HG02571 (cell line): ENCODE results near the gene FHIT.

Experiments
- ATAC-seq: cut with Tn5 transposase; IDR thresholded peaks from one replicate; pipeline ENCODE4 v1.9.1; 2021; ENCODE audit warnings: mild to moderate bottlenecking, moderate library complexity; ENCODE audit not compliant: unreplicated experiment

Gene FHIT

GRCh38 chr3:60198179-60198720 lies 1053.0 kb downstream of the FHIT start:
- no peak for ATAC-seq

DNA sequence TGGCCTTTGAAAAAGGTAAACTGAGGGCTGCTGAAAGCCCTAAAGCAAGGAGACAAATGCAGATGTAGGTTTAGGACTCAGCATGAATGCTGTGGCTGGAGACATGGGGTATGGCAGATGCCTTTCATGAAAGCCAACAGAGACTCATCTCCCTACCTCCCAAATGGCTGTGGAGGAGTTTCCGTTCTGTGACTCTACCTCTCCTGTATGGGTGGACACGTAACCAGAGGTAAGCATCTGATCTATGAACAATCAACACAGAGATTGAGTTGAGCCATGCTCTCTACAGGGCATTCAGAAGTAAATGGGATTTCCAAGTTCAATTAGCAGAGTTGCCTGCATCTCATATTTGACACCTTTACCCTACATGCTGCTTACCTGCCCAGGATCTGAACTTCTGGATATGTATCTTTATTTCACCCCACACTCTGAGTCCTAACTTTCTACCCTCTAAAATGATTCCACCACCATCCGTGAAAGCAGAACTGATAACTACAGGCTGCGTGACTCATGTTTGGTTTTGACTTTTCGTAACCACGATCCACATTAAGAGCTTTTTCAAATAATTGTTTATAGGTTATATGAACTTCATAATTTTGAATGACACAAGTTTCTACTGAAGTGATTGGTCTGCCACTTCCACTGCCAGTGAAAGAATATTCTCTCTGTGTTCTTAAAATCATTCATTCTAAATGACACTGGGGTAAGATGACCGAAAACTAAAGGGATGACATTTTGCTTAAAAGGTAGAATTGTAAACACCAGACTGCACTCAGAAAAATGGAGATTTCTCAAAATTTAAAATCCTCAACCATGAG lies 1058.7 kb downstream of the FHIT start:
- ATAC-seq, result no peak

- ATAC-seq, result no peak
These were observed 1061.2 kb downstream of the FHIT start for GRCh38 chr3:60190073-60190472.

DNA sequence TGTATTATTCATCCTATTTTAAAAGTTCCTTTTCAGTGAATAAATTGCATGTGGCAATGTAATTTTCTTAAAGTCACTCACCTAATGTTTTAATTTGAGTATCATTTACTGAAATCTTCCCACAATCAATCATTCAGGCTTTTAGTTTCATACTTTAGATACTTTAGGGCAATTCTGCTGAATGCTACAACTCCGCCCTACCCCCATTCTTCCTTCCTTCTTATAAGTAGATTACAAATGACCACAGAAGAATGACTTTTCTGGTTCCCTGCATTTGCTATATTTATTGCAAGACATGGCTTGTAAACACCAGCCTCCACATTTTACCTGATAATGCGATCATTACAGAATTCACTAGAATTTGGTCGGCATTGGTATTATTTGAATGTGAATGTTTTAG lies 1061.9 kb downstream of the FHIT start:
- ATAC-seq, result no peak

GRCh38 chr3:60188803-60189202 lies 1062.4 kb downstream of the FHIT start:
- no peak for ATAC-seq

- ATAC-seq, result no peak
These were observed 1063.9 kb downstream of the FHIT start for GRCh38 chr3:60187343-60187742.

- no peak for ATAC-seq
These were observed 1064.9 kb downstream of the FHIT start for GRCh38 chr3:60186359-60186758.

DNA sequence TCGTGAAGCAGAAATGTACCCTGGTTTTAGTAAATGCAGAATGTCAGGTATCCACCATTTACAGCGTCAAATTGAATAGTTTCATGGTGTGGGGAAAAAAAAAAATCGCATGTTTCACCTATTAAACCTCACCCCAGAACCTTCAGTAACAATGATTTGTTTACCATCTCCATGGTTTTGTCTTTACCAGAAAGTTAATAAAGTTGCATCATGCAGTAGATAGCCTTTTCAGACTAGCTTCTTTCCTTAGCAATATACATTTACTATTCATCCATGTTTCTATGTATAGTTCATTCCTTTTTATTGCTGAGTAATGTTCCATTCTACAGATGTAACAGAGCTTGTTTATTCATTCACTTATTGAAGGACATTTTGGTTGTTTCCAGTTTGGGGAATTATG lies 1066.1 kb downstream of the FHIT start:
- ATAC-seq, result no peak

DNA sequence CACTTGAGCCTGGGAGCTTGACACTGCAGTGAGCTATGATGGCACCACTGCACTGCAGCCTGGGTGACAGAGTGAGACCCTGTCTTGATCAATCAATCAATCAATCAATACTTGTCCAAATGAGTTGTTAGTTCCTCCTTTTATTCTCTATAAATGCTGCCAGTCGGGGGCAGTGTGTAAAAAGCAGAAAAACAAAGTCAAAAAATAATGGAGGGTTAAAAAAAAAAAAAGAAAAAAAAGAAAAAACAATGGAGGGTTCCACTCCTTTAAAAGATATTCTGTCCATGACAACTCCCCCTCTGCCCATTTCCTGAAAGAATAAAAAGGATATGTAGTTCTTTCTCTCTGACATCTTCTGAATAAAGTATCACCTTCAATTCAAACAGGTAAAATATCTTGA lies 1068.6 kb downstream of the FHIT start:
- no peak for ATAC-seq

GRCh38 chr3:60178931-60179653 lies 1072.2 kb downstream of the FHIT start:
- ATAC-seq, result no peak

GRCh38 chr3:60177726-60178125 lies 1073.5 kb downstream of the FHIT start:
- ATAC-seq, result no peak

DNA sequence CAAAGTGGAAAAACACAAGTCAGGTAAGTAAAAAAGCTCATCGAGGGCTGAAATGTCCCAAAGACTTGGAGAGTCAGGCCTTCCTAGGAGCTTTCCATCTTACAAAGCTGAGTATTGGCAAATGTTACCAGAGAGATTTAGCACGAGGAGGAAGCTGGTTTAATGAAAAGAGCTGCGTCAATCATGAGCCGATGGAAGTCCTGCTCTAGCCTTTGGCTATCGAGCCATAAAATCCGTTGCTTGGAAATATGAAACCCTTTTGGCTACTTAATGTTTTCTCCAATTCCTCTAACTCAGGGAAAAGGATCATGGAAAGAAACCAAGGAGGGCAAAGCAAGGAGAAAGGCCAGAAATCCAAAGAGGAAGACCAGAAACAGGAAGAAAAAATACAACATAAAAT lies 1074.6 kb downstream of the FHIT start:
- no peak for ATAC-seq

GRCh38 chr3:60175680-60176079 lies 1075.6 kb downstream of the FHIT start:
- ATAC-seq, result no peak

DNA sequence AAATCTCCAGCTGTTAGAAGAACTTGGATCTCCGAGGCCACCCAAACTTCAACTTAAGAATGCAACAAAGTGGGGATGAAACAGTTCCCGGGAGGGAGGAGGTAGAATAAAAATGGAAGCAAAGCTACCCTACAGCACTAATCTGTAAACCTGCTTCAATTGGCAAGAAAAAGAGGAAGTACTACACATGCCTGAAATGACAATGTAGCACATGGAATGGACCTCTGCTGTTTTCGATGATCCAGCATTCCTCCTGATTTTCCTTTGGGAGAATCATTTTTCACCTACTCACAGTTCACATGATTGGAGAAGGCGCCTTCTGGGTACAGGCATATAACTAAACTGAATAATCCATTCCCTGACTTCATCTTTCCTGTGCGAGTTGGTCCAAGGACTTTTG lies 1081.5 kb downstream of the FHIT start:
- ATAC-seq, result no peak

GRCh38 chr3:60167186-60167585 lies 1084.1 kb downstream of the FHIT start:
- no peak for ATAC-seq

DNA sequence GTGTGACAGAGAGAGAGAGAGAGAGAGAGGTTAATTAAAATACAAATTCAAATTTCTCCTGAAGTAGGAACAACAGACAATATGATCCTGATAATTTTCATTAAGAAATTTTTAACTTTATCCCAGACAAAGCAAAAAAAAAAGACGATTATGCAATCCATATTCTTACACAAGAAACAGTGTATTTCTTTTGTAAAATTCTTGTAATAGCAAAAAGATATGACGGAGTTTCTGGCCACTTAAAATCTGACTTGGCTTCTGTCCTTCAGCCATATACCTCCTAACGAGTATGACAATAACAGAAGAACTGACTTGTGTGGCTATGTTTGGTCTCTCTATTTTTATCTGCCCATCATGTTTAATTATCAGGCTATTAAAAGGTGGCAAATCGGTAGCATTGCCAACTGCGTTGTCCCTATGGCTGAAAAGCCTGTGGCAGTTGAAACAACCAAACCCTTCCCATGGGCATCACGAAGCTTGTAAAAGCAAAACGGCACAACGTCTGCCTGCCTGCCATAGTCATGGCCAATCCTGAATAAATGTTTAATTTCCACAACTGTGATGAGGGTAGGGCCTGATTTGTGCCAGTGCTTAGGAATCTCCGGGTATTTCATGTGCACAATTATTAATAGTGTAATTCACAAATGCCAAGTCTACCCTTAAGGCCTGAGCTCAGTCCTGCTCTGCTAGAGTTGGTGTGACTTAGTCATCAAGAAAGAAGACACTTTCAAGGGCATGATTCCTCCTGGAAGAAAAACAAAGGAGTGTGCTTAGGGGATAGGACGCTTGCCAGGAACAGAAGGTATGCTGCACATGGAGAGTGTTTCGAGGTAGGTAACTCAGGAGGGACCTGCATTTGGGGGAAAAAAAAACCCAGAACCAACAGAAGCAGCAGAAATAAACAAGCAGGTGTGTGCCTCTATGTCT lies 1090.2 kb downstream of the FHIT start:
- ATAC-seq, result no peak

GRCh38 chr3:60160111-60160821 lies 1091.0 kb downstream of the FHIT start:
- ATAC-seq, result no peak

- no peak for ATAC-seq
These were observed 1093.2 kb downstream of the FHIT start for GRCh38 chr3:60158035-60158434.

DNA sequence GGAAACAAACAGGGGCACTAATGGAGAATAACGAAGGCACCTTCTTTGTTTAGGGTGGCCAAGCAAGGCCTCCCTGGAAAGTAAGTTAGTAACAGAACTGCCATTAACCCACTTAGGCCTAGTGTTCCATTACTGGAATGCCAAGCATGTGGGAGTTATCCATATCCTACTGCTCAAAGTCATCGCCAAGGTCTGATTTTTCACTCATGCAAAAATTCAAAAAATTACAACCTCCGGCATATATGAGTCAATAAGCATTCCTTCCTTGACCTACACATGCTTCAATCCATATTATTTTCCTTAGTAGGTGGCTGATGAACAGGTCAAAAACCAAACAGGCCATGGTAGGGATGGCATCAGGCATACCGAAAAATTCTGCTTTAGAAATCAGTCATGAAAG lies 1097.2 kb downstream of the FHIT start:
- ATAC-seq, result no peak

GRCh38 chr3:60153221-60153999 lies 1097.8 kb downstream of the FHIT start:
- ATAC-seq, result no peak
